Heart right ventricle (tissue), 16 donors: Measurements from ENCODE around the gene C10orf67. TPM values are rescaled to one million over a fixed set of nuclear protein-coding genes. Genes with fewer than 3 reads are reported as not detected.
A peak's percentile ranks its signal among the peaks of the same experiment; 100 is the strongest.

Source experiments
- ATAC-seq, 8 donors: fragments of 200-7000 bp; cut with Tn5 transposase; one replicate each; pipeline ENCODE4 v1.9.1; 2020; ENCODE audit warnings: mild to moderate bottlenecking in 8 of 8, moderate library complexity in 8 of 8, moderate number of reproducible peaks in 1 of 8
- DNase-seq, 2 donors: peaks; one replicate each; pipeline ENCODE4 v3.0.0-alpha.2; 2020
- H3K27ac ChIP-seq, 10 donors: fragments of 200-600 bp; sonication (generic) in 2 of 10; one replicate each; pipeline versions ENCODE4 v1.5.0 to v1.8.0; 2020 to 2022; ENCODE audit warnings: mild to moderate bottlenecking in 3 of 10
- H3K27me3 ChIP-seq, 7 donors: fragments of 200-600 bp; one replicate each; pipeline ENCODE4 v1.8.0; 2021 to 2022; ENCODE audit warnings: mild to moderate bottlenecking in 2 of 7
- H3K36me3 ChIP-seq, 9 donors: fragments of 200-600 bp; sonication (generic) in 1 of 9; one replicate each; pipeline versions ENCODE4 v1.5.0 to v1.8.0; 2020 to 2022; ENCODE audit warnings: mild to moderate bottlenecking in 2 of 9
- H3K4me1 ChIP-seq, 9 donors: fragments of 200-600 bp; sonication (generic) in 1 of 9; one replicate each; pipeline versions ENCODE4 v1.5.0 to v1.8.0; 2020 to 2022; ENCODE audit warnings: mild to moderate bottlenecking in 4 of 9
- H3K4me3 ChIP-seq, 10 donors: fragments of 200-600 bp; sonication (generic) in 2 of 10; one replicate each; pipeline versions ENCODE4 v1.5.0 to v1.8.0; 2020 to 2022; ENCODE audit warnings: mild to moderate bottlenecking in 7 of 10, moderate library complexity in 2 of 10
- H3K9me3 ChIP-seq, 11 donors: fragments of 200-600 bp in 10 of 11; sonication (generic) in 2 of 11; one replicate each; pipeline versions ENCODE4 v1.5.0 to v1.8.0; 2013 to 2022; ENCODE audit warnings: mild to moderate bottlenecking in 2 of 11, control low read depth in 1 of 11, moderate library complexity in 1 of 11
- CTCF ChIP-seq, 9 donors: fragments of 200-600 bp; sonication (generic) in 2 of 9; IDR thresholded peaks; one replicate each; pipeline versions ENCODE4 v1.5.0 to v1.8.0; 2021 to 2022; ENCODE audit warnings: antibody characterized with exemption in 9 of 9, mild to moderate bottlenecking in 5 of 9, moderate library complexity in 1 of 9
- WGBS, 2 donors: extraction: QIAGEN DNeasy Blood & Tissue Kit; methylation state at CpG; one replicate each; pipeline ENCODE4 v1.1.7; 2013; ENCODE audit warnings: inconsistent platforms in 1 of 2; 5-methylcytosine and 5-hydroxymethylcytosine counted together
- intact Hi-C, 10 donors: fragments of 100-400 bp; cut with DNase I; formaldehyde crosslinking; loops; one replicate each; pipeline versions ENCODE4 v1.11.1 to v1.14.2; 2022
- polyA plus RNA-seq, 2 donors: library from polyadenylated mRNA; stranded (reverse); fragments of 200-250 nt; gene quantifications; one replicate each; pipeline ENCODE4 v1.2.3, GENCODE V29; 2013
- total RNA-seq, 10 donors: library from RNA; stranded (reverse); fragmentation: NEBNext Ultra II Directional in 3 of 10; extraction: Animal tissue kit (Norgen Biotek cat#: 25700) in 3 of 10; gene quantifications; one replicate each; pipeline versions ENCODE4 v1.2.1 to v1.2.4, GENCODE V29; 2021 to 2023
- donor health status: Arrhythmogenic right ventricular cardiomyopathy.
- donor health status: ischemic (EF 13 %, LVEDD 7.1; RV severe dilation, severe dysfunction).
- donor health status: healthy with polysubstance abuse.
- donor health status: DM: no; HTN: yes; CAD: no.
- donor health status: DM: no; HTN: no; CAD: no.
- donor health status: ischemic (EF 25% LVEDD 6.9; RV normal size, moderate dysfunction).
- donor health status: ischemic (EF 25% LVEDD 5.7; RV mildly dilated, moderate dysfunction).
- donor health status: healthy.
- donor health status: DM: yes; HTN: yes; CAD: no.
- donor health status: Ischemic cardiomyopathy.
- donor health status: ischemic (EF 35%, LVEDD 5.7; RV mildly dilated, moderate dysfunction).
- donor health status: nonischemic (EF 11% LVEDD 7.7; RV severe dilation, severe dysfunction).
- donor health status: DM: yes; HTN: yes; CAD: no.
- donor health status: PGD.
- donor health status: ischemic (EF 29% LVEDD 5.4; RV normal size, mild dysfunction).
- donor health status: nonischemic (EF 23%, LVEDD 6.1; RV moderate dilation, normal function).

Gene C10orf67
- total and polyA plus RNA-seq, 12 donors: 0.15 to 1.5 (median 0.40) TPM

GRCh38 chr10:23326544-23327307 lies 17.9 kb downstream of the C10orf67 start:
- TF ChIP-seq CTCF (IDR thresholded peaks at IDR 0.05): no peak
- no peak overlapping the region for H3K27ac ChIP-seq
- H3K4me3 ChIP-seq: no peak overlapping the region
- intact Hi-C loops: loop anchor here in 1 of 10 donors (10.0 kb wide), 1 partner anchor 118 kb away; no protein-coding TSS in a partner anchor
- DNase-seq (no peak), ATAC-seq (no peak)
- 93 to 95% methylated on average over 5 of the region's 5 CpGs for WGBS, 2 donors
- peaks cover 0 to 7% (median 0%) of the 10 kb centered on the region in 11 donors for H3K9me3 ChIP-seq
- peaks cover 0 to 1% (median 0%) of the 10 kb centered on the region in 9 donors for H3K4me1 ChIP-seq
- H3K27me3 ChIP-seq: peaks cover 0 to 14% (median 0%) of the 10 kb centered on the region in 7 donors
- H3K36me3 ChIP-seq: no peaks in the 10 kb centered on the region

GRCh38 chr10:23325132-23325531 lies 19.5 kb downstream of the C10orf67 start:
- no peak for DNase-seq
- peaks cover 0 to 4% (median 0%) of the 10 kb centered on the region in 11 donors for H3K9me3 ChIP-seq
- no peaks in the 10 kb centered on the region for H3K36me3 ChIP-seq
- H3K27me3 ChIP-seq: peaks cover 0 to 14% (median 0%) of the 10 kb centered on the region in 7 donors
- intact Hi-C loops: loop anchor here in 1 of 10 donors (10.0 kb wide), 1 partner anchor 120 kb away; no protein-coding TSS in a partner anchor
- TF ChIP-seq CTCF (IDR thresholded peaks at IDR 0.05): peak in 7 of 9 donors; percentile 22 to 50 (median 27)
- WGBS, 2 donors: 90 to 92% methylated on average over 1 of the region's 1 CpG
- no peak overlapping the region for H3K27ac ChIP-seq
- peak in 3 of 8 donors; percentile 48 to 64 (median 57) for ATAC-seq
- no peaks in the 10 kb centered on the region for H3K4me1 ChIP-seq
- H3K4me3 ChIP-seq: no peak overlapping the region

- H3K4me3 ChIP-seq: no peak overlapping the region
- TF ChIP-seq CTCF (IDR thresholded peaks at IDR 0.05): no peak
- 93 to 96% methylated on average over 1 of the region's 1 CpG for WGBS, 2 donors
- peaks cover 0 to 14% (median 0%) of the 10 kb centered on the region in 7 donors for H3K27me3 ChIP-seq
- H3K27ac ChIP-seq: no peak overlapping the region
- no peaks in the 10 kb centered on the region for H3K9me3 ChIP-seq
- H3K4me1 ChIP-seq: no peaks in the 10 kb centered on the region
- DNase-seq: no peak
- no peak for ATAC-seq
- intact Hi-C loops: loop anchor here in 1 of 10 donors (10.0 kb wide), 1 partner anchor 120 kb away; no protein-coding TSS in a partner anchor
- H3K36me3 ChIP-seq: no peaks in the 10 kb centered on the region
Measured at GRCh38 chr10:23324351-23324750, 20.2 kb downstream of the C10orf67 start.

GRCh38 chr10:23322082-23322481 lies 22.5 kb downstream of the C10orf67 start:
- H3K4me1 ChIP-seq: no peaks in the 10 kb centered on the region
- no peak overlapping the region for H3K4me3 ChIP-seq
- no peak overlapping the region for H3K27ac ChIP-seq
- no peak for DNase-seq
- intact Hi-C loops: loop anchor here in 1 of 10 donors (10.0 kb wide), 1 partner anchor 123 kb away; no protein-coding TSS in a partner anchor
- no peak for TF ChIP-seq CTCF (IDR thresholded peaks at IDR 0.05)
- peaks cover 0 to 14% (median 0%) of the 10 kb centered on the region in 7 donors for H3K27me3 ChIP-seq
- no peaks in the 10 kb centered on the region for H3K36me3 ChIP-seq
- ATAC-seq: no peak
- no peaks in the 10 kb centered on the region for H3K9me3 ChIP-seq
- WGBS, 2 donors: 81 to 90% methylated on average over 1 of the region's 1 CpG
